Liver (tissue), 3 donors: ENCODE data around the gene FMO1.

Source experiments
- CTCF ChIP-seq: fragments of 150-350 bp; IDR thresholded peaks from 2 replicates; pipeline ENCODE4 v1.5.1; 2017; ENCODE audit warnings: improper control_type of control experiment, low read depth, low read length; ENCODE audit not compliant: missing input control
- EGR1 ChIP-seq, 2 donors: IDR thresholded peaks; 2 replicates each; pipeline ENCODE4 v1.6.1; 2016 to 2018; ENCODE audit warnings: antibody characterized with exemption in 2 of 2, low read depth in 2 of 2
- GABPA ChIP-seq, 2 donors: IDR thresholded peaks in 1 of 2; conservative IDR thresholded peaks in 1 of 2; 2 replicates each; pipeline ENCODE4 v1.6.1; 2016; ENCODE audit warnings: antibody characterized with exemption in 2 of 2, mild to moderate bottlenecking in 1 of 2, moderate library complexity in 1 of 2
- HNF4A ChIP-seq, 2 donors: conservative IDR thresholded peaks; 2 replicates each; pipeline ENCODE4 v1.6.1; 2016; ENCODE audit warnings: antibody characterized with exemption in 2 of 2, mild to moderate bottlenecking in 2 of 2
- MAX ChIP-seq: IDR thresholded peaks from 2 replicates; pipeline ENCODE4 v1.6.1; 2016; ENCODE audit warnings: antibody characterized with exemption
- NR2F2 ChIP-seq: IDR thresholded peaks from 2 replicates; pipeline ENCODE4 v1.6.1; 2016; ENCODE audit warnings: antibody characterized with exemption
- REST ChIP-seq: IDR thresholded peaks from 2 replicates; pipeline ENCODE4 v1.6.1; 2016; ENCODE audit warnings: antibody characterized with exemption, mild to moderate bottlenecking
- YY1 ChIP-seq: IDR thresholded peaks from 2 replicates; pipeline ENCODE4 v1.6.1; 2016; ENCODE audit warnings: antibody characterized with exemption, mild to moderate bottlenecking
- ZBTB33 ChIP-seq: IDR thresholded peaks from 2 replicates; pipeline ENCODE4 v1.6.1; 2016; ENCODE audit warnings: antibody characterized with exemption
- donor health status: healthy.
- donor health status: healthy.

GRCh38 chr1:171219346-171220080 is 28.8 kb upstream of the FMO1 start:
- no peak for TF ChIP-seq CTCF
- TF ChIP-seq GABPA (IDR thresholded peaks at IDR 0.05 in 1 of 2, conservative IDR thresholded peaks at IDR 0.05 in 1 of 2): no peak
- no peak for TF ChIP-seq YY1
- no peak for TF ChIP-seq MAX
- no peak for TF ChIP-seq HNF4A (conservative IDR thresholded peaks at IDR 0.05)
- no peak for TF ChIP-seq REST
- no peak for TF ChIP-seq ZBTB33
- TF ChIP-seq EGR1 (IDR thresholded peaks at IDR 0.05; ENCODE audit: low read depth in 2 of 2): no peak
- no peak for TF ChIP-seq NR2F2
